ENCODE measurements around the gene VAPB.

- no peak for TF ChIP-seq POLR2A (IDR thresholded peaks at IDR 0.05)
- no peak for TF ChIP-seq CTCF (IDR thresholded peaks at IDR 0.05)
These were observed 30.1 kb downstream of the VAPB start for GRCh38 chr20:58418949-58419748.

Data from vagina (tissue), 2 donors.